Parathyroid adenoma (tissue), 2 donors: ENCODE data around the gene SLC48A1.

Experiments used
- H2AFZ ChIP-seq: fragments of 300-600 bp; sonication (generic); one replicate; pipeline ENCODE4 v1.7.0; 2017; ENCODE audit warnings: antibody characterized with exemption, mild to moderate bottlenecking
- H3K27ac ChIP-seq: fragments of 300-600 bp; sonication (generic); one replicate; pipeline ENCODE4 v1.7.0; 2017
- H3K27me3 ChIP-seq: fragments of 300-600 bp; sonication (generic); one replicate; pipeline ENCODE4 v1.7.0; 2017; ENCODE audit warnings: low read length; ENCODE audit not compliant: control insufficient read depth, insufficient read depth
- H3K36me3 ChIP-seq: fragments of 300-600 bp; sonication (generic); one replicate; pipeline ENCODE4 v1.7.0; 2017; ENCODE audit warnings: low read length; ENCODE audit not compliant: control insufficient read depth, insufficient read depth
- H3K4me1 ChIP-seq: fragments of 300-600 bp; sonication (generic); one replicate; pipeline ENCODE4 v1.7.0; 2017; ENCODE audit warnings: control low read depth
- H3K4me2 ChIP-seq: fragments of 300-600 bp; sonication (generic); one replicate; pipeline ENCODE4 v1.7.0; 2017; ENCODE audit warnings: low read length
- H3K4me3 ChIP-seq: fragments of 300-600 bp; sonication (generic); one replicate; pipeline ENCODE4 v1.7.0; 2017; ENCODE audit warnings: low read depth, low read length
- H3K79me2 ChIP-seq: fragments of 300-600 bp; sonication (generic); one replicate; pipeline ENCODE4 v1.7.0; 2017; ENCODE audit warnings: control low read depth
- H3K9ac ChIP-seq: fragments of 300-600 bp; sonication (generic); one replicate; pipeline ENCODE4 v1.7.0; 2017; ENCODE audit warnings: mild to moderate bottlenecking
- H3K9me3 ChIP-seq: fragments of 300-600 bp; sonication (generic); one replicate; pipeline ENCODE4 v1.7.0; 2017; ENCODE audit warnings: low read length; ENCODE audit not compliant: control insufficient read depth
- CTCF ChIP-seq: fragments of 300-600 bp; sonication (generic); IDR thresholded peaks from one replicate; pipeline ENCODE4 v1.7.0; 2017; ENCODE audit warnings: antibody characterized with exemption, mild to moderate bottlenecking
- donor health status: primary hyperparathyroidism.

The SLC48A1 gene

GRCh38 chr12:47747596-47748506 lies 25.2 kb upstream of the SLC48A1 start:
- no peaks in the 10 kb centered on the region for H3K27me3 ChIP-seq
- no peak overlapping the region for H2AFZ ChIP-seq
- H3K4me1 ChIP-seq = peaks cover 47% of the 10 kb centered on the region
- H3K9ac ChIP-seq = no peak overlapping the region
- no peaks in the 10 kb centered on the region for H3K36me3 ChIP-seq
- H3K4me2 ChIP-seq = no peak overlapping the region
- TF ChIP-seq CTCF = no peak
- H3K27ac ChIP-seq = no peak overlapping the region
- H3K79me2 ChIP-seq = peaks cover 5% of the 10 kb centered on the region
- H3K4me3 ChIP-seq = no peak overlapping the region
- no peaks in the 10 kb centered on the region for H3K9me3 ChIP-seq

GRCh38 chr12:47748507-47748828 lies 24.6 kb upstream of the SLC48A1 start:
- H3K4me3 ChIP-seq = no peak overlapping the region
- no peak overlapping the region for H3K27ac ChIP-seq
- H3K79me2 ChIP-seq = peaks cover 4% of the 10 kb centered on the region
- H3K4me2 ChIP-seq = no peak overlapping the region
- no peaks in the 10 kb centered on the region for H3K36me3 ChIP-seq
- H3K9me3 ChIP-seq = no peaks in the 10 kb centered on the region
- H3K27me3 ChIP-seq = no peaks in the 10 kb centered on the region
- no peak for TF ChIP-seq CTCF
- H2AFZ ChIP-seq = no peak overlapping the region
- peaks cover 50% of the 10 kb centered on the region for H3K4me1 ChIP-seq
- no peak overlapping the region for H3K9ac ChIP-seq

- no peak overlapping the region for H3K9ac ChIP-seq
- H3K79me2 ChIP-seq = peaks cover 7% of the 10 kb centered on the region
- no peaks in the 10 kb centered on the region for H3K36me3 ChIP-seq
- H3K27ac ChIP-seq = no peak overlapping the region
- H3K9me3 ChIP-seq = no peaks in the 10 kb centered on the region
- no peak for TF ChIP-seq CTCF
- H3K27me3 ChIP-seq = no peaks in the 10 kb centered on the region
- peaks cover 51% of the 10 kb centered on the region for H3K4me1 ChIP-seq
- H3K4me2 ChIP-seq = no peak overlapping the region
- H3K4me3 ChIP-seq = no peak overlapping the region
- no peak overlapping the region for H2AFZ ChIP-seq
These were observed 24.1 kb upstream of the SLC48A1 start for GRCh38 chr12:47748899-47749298.

DNA sequence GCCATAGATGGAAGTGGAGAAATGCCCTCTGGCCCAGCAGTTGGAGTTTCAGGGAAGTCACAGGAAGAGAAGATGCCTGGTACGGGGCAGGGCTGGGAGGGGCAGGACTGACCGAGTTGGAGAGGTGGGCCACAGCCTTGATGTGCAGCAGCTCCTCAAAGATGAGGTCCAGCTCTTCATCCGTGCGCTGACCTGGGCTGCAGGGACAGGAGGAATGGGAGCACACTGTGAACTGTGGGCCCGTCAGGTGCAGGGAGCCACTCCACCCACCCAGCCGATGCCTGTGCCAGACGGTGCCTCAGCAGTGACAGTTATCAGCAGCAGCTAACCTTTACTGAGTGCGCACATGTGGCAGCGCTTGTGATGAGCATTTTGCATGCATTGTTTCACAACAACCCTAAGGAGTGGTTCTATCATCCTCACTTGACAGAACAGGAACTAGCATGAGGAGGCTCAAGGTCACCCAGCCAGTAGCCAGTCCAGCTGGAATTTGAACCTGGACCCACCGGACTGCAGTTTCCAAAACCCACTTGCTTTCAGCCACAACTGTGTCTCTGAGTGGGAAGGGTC lies 22.7 kb upstream of the SLC48A1 start:
- H3K4me2 ChIP-seq = no peak overlapping the region
- H3K79me2 ChIP-seq = peaks cover 17% of the 10 kb centered on the region
- no peak overlapping the region for H2AFZ ChIP-seq
- no peak overlapping the region for H3K9ac ChIP-seq
- H3K4me3 ChIP-seq = no peak overlapping the region
- H3K4me1 ChIP-seq = peaks cover 51% of the 10 kb centered on the region
- H3K27ac ChIP-seq = no peak overlapping the region
- no peaks in the 10 kb centered on the region for H3K27me3 ChIP-seq
- no peaks in the 10 kb centered on the region for H3K36me3 ChIP-seq
- TF ChIP-seq CTCF = no peak
- no peaks in the 10 kb centered on the region for H3K9me3 ChIP-seq
